Left ventricle myocardium inferior (tissue), 1 donor: ENCODE results near the gene GYS2. TPM values are rescaled to one million over a fixed set of nuclear protein-coding genes. Genes with fewer than 3 reads are reported as not detected.

Source experiments
- DNase-seq: peaks from one replicate; pipeline ENCODE4 v3.0.0-alpha.2; 2020
- H3K27ac ChIP-seq: fragments of 200-600 bp; replicated peaks from 2 replicates; pipeline ENCODE4 v1.8.0; 2021
- H3K27me3 ChIP-seq: fragments of 200-600 bp; 2 replicates; pipeline ENCODE4 v1.8.0; 2021; ENCODE audit warnings: low read depth
- H3K36me3 ChIP-seq: fragments of 200-600 bp; 2 replicates; pipeline ENCODE4 v1.8.0; 2021
- H3K4me1 ChIP-seq: fragments of 200-600 bp; 2 replicates; pipeline ENCODE4 v1.8.0; 2021
- H3K4me3 ChIP-seq: fragments of 200-600 bp; 2 replicates; pipeline ENCODE4 v1.8.0; 2021; ENCODE audit warnings: mild to moderate bottlenecking, moderate library complexity
- H3K9me3 ChIP-seq: fragments of 200-600 bp; replicated peaks from 2 replicates; pipeline ENCODE4 v1.8.0; 2021
- CTCF ChIP-seq: fragments of 200-600 bp; IDR thresholded peaks from 2 replicates; pipeline ENCODE4 v1.8.0; 2021; ENCODE audit warnings: antibody characterized with exemption, mild to moderate bottlenecking, borderline replicate concordance
- intact Hi-C: fragments of 100-400 bp; cut with micrococcal nuclease; formaldehyde crosslinking; loops from one replicate; pipeline ENCODE4 v1.11.0; 2022
- total RNA-seq: library from RNA; stranded (reverse); fragmentation: NEBNext Ultra II Directional; extraction: Animal tissue kit (Norgen Biotek cat#: 25700); gene quantifications from one replicate; pipeline ENCODE4 v1.2.1, GENCODE V29; 2021
- donor health status: DM: no; HTN: yes; CAD: no; lungs with severe emphysema.

GYS2 gene
- total RNA-seq, 1 donor from 2014 or later: not detected

GRCh38 chr12:21521541-21521940 is 83.1 kb downstream of the GYS2 start:
- Histone ChIP-seq H3K4me3 (no peak overlapping the region), H3K27me3 (no peaks in the 10 kb centered on the region), H3K27ac (no peak overlapping the region), H3K36me3 (peaks cover 4% of the 10 kb centered on the region), H3K4me1 (no peaks in the 10 kb centered on the region), H3K9me3 (peaks cover 7% of the 10 kb centered on the region)
- no peak for DNase-seq
- intact Hi-C loops: no loop called here
- no peak for TF ChIP-seq CTCF

- H3K36me3 ChIP-seq: peaks cover 34% of the 10 kb centered on the region
- no peaks in the 10 kb centered on the region for H3K4me1 ChIP-seq
- intact Hi-C loops: no loop called here
- no peak for DNase-seq
- no peaks in the 10 kb centered on the region for H3K9me3 ChIP-seq
- TF ChIP-seq CTCF: no peak
- H3K4me3 ChIP-seq: no peak overlapping the region
- no peaks in the 10 kb centered on the region for H3K27me3 ChIP-seq
- H3K27ac ChIP-seq: no peak overlapping the region
Measured at GRCh38 chr12:21518451-21518850, 86.2 kb downstream of the GYS2 start.

- Histone ChIP-seq H3K36me3 (peaks cover 47% of the 10 kb centered on the region), H3K27ac (no peak overlapping the region), H3K4me1 (no peaks in the 10 kb centered on the region), H3K27me3 (no peaks in the 10 kb centered on the region), H3K9me3 (no peaks in the 10 kb centered on the region), H3K4me3 (no peak overlapping the region)
- no peak for DNase-seq
- intact Hi-C loops: no loop called here
- no peak for TF ChIP-seq CTCF
Measured at GRCh38 chr12:21516281-21516680, 88.4 kb downstream of the GYS2 start.

GRCh38 chr12:21509768-21510167 is 94.9 kb downstream of the GYS2 start:
- H3K4me1 ChIP-seq: peaks cover 11% of the 10 kb centered on the region
- H3K36me3 ChIP-seq: peaks cover 53% of the 10 kb centered on the region
- H3K9me3 ChIP-seq: no peaks in the 10 kb centered on the region
- no peak for TF ChIP-seq CTCF
- H3K27ac ChIP-seq: no peak overlapping the region
- no peak overlapping the region for H3K4me3 ChIP-seq
- intact Hi-C loops: loop anchor here (10.0 kb wide), 1 partner anchor 165 kb away; no protein-coding TSS in a partner anchor
- no peak for DNase-seq
- H3K27me3 ChIP-seq: no peaks in the 10 kb centered on the region

- H3K9me3 ChIP-seq: no peaks in the 10 kb centered on the region
- H3K4me3 ChIP-seq: no peak overlapping the region
- TF ChIP-seq CTCF: no peak
- DNase-seq: no peak
- intact Hi-C loops: loop anchor here (10.0 kb wide), 1 partner anchor 167 kb away; no protein-coding TSS in a partner anchor
- peaks cover 29% of the 10 kb centered on the region for H3K4me1 ChIP-seq
- peaks cover 35% of the 10 kb centered on the region for H3K36me3 ChIP-seq
- no peak overlapping the region for H3K27ac ChIP-seq
- H3K27me3 ChIP-seq: no peaks in the 10 kb centered on the region
Measured at GRCh38 chr12:21507849-21508248, 96.8 kb downstream of the GYS2 start.

- intact Hi-C loops: loop anchor here (10.0 kb wide), 1 partner anchor 169 kb away; no protein-coding TSS in a partner anchor
- no peaks in the 10 kb centered on the region for H3K9me3 ChIP-seq
Measured at GRCh38 chr12:21505888-21506287, 98.8 kb downstream of the GYS2 start.

More at GRCh38 chr12:21505888-21506287, 98.8 kb downstream of the GYS2 start:
- no peak for TF ChIP-seq CTCF
- no peak for DNase-seq
- Histone ChIP-seq H3K27me3 (no peaks in the 10 kb centered on the region), H3K36me3 (peaks cover 24% of the 10 kb centered on the region), H3K4me1 (peaks cover 46% of the 10 kb centered on the region), H3K27ac (no peak overlapping the region), H3K4me3 (no peak overlapping the region)
